Colonic mucosa (tissue), 4 donors: Measurements from ENCODE around the gene KAZALD1. TPM values are rescaled to one million over a fixed set of nuclear protein-coding genes. Genes with fewer than 3 reads are reported as not detected.

ENCODE experiments used
- DNase-seq: peaks from one replicate; pipeline ENCODE4 v3.0.0-alpha.2; 2020
- H3K27ac ChIP-seq: fragments of 200-600 bp; one replicate; pipeline ENCODE4 v1.8.0; 2021
- H3K27me3 ChIP-seq: fragments of 200-600 bp; one replicate; pipeline ENCODE4 v1.8.0; 2021
- H3K36me3 ChIP-seq: fragments of 200-600 bp; one replicate; pipeline ENCODE4 v1.8.0; 2021
- H3K4me1 ChIP-seq: fragments of 200-600 bp; one replicate; pipeline ENCODE4 v1.8.0; 2021; ENCODE audit warnings: mild to moderate bottlenecking
- H3K4me3 ChIP-seq: fragments of 200-600 bp; one replicate; pipeline ENCODE4 v1.8.0; 2021
- H3K9ac ChIP-seq, 2 donors: one replicate each; pipeline ENCODE4 v1.7.0; 2013; ENCODE audit warnings: control low read depth in 2 of 2, low read depth in 2 of 2, low read length in 2 of 2
- H3K9me3 ChIP-seq: fragments of 200-600 bp; one replicate; pipeline ENCODE4 v1.8.0; 2021
- CTCF ChIP-seq: fragments of 200-600 bp; IDR thresholded peaks from one replicate; pipeline ENCODE4 v1.8.0; 2022; ENCODE audit warnings: antibody characterized with exemption, mild to moderate bottlenecking
- intact Hi-C: fragments of 100-400 bp; cut with DNase I; formaldehyde crosslinking; loops from one replicate; pipeline ENCODE4 v1.14.1; 2022
- total RNA-seq, 2 donors: library from RNA; stranded (reverse); fragmentation: NEBNext Ultra II Directional in 1 of 2; extraction: Animal tissue kit (Norgen Biotek cat#: 25700) in 1 of 2; gene quantifications; one replicate each; pipeline ENCODE4 v1.2.1, GENCODE V29; 2021
- donor health status: healthy.
- donor health status: DM: no; HTN: no; CAD: no.
- donor health status: DM: no; HTN: no; CAD: no.

The KAZALD1 gene
- total RNA-seq, 2 donors from 2014 or later = 11.5 to 32.4 TPM

GRCh38 chr10:101062232-101063049 lies 652 bp downstream of the KAZALD1 start:
- TF ChIP-seq CTCF = peak; percentile 64
- Histone ChIP-seq H3K4me1 (peaks cover 33% of the 10 kb centered on the region), H3K9ac (peak overlapping the region; percentile 85 to 96), H3K36me3 (no peaks in the 10 kb centered on the region), H3K4me3 (peak overlapping the region; percentile 60), H3K27ac (peak overlapping the region; percentile 94), H3K27me3 (peaks cover 9% of the 10 kb centered on the region), H3K9me3 (no peaks in the 10 kb centered on the region)
- intact Hi-C loops = no loop called here
- peak; percentile 74 for DNase-seq

GRCh38 chr10:101063050-101063525 lies 1.3 kb downstream of the KAZALD1 start:
- no peaks in the 10 kb centered on the region for H3K36me3 ChIP-seq
- peaks cover 33% of the 10 kb centered on the region for H3K4me1 ChIP-seq
- H3K4me3 ChIP-seq = peak overlapping the region; percentile 60
- DNase-seq = peak; percentile 79
- no peak for TF ChIP-seq CTCF
- no peaks in the 10 kb centered on the region for H3K9me3 ChIP-seq
- H3K27me3 ChIP-seq = peaks cover 9% of the 10 kb centered on the region
- H3K27ac ChIP-seq = peak overlapping the region; percentile 94
- intact Hi-C loops = no loop called here
- H3K9ac ChIP-seq = peak overlapping the region; percentile 85 to 96

GRCh38 chr10:101063548-101064414 lies 2.0 kb downstream of the KAZALD1 start:
- no peak for DNase-seq
- H3K27ac ChIP-seq = no peak overlapping the region
- peaks cover 9% of the 10 kb centered on the region for H3K27me3 ChIP-seq
- H3K36me3 ChIP-seq = no peaks in the 10 kb centered on the region
- TF ChIP-seq CTCF = no peak
- H3K9me3 ChIP-seq = no peaks in the 10 kb centered on the region
- peaks cover 33% of the 10 kb centered on the region for H3K4me1 ChIP-seq
- intact Hi-C loops = no loop called here
- H3K9ac ChIP-seq = peak overlapping the region in 1 of 2 donors; percentile 96
- H3K4me3 ChIP-seq = no peak overlapping the region

GRCh38 chr10:101064415-101065030 lies 2.7 kb downstream of the KAZALD1 start:
- Histone ChIP-seq H3K36me3 (no peaks in the 10 kb centered on the region), H3K27me3 (peaks cover 9% of the 10 kb centered on the region), H3K4me3 (no peak overlapping the region), H3K27ac (peak overlapping the region; percentile 94), H3K4me1 (peaks cover 33% of the 10 kb centered on the region), H3K9ac (peak overlapping the region in 1 of 2 donors; percentile 79), H3K9me3 (no peaks in the 10 kb centered on the region)
- no peak for TF ChIP-seq CTCF
- DNase-seq = no peak
- intact Hi-C loops = no loop called here

GRCh38 chr10:101065481-101066145 lies 3.8 kb downstream of the KAZALD1 start:
- Histone ChIP-seq H3K4me1 (peaks cover 33% of the 10 kb centered on the region), H3K9ac (peak overlapping the region in 1 of 2 donors; percentile 79), H3K27me3 (peaks cover 9% of the 10 kb centered on the region), H3K4me3 (no peak overlapping the region), H3K27ac (peak overlapping the region; percentile 94), H3K36me3 (no peaks in the 10 kb centered on the region), H3K9me3 (no peaks in the 10 kb centered on the region)
- no peak for TF ChIP-seq CTCF
- intact Hi-C loops = no loop called here
- DNase-seq = peak; percentile 31
